Adrenal gland (tissue), 12 donors: ENCODE results near the gene TMEM8B. TPM values are rescaled to one million over a fixed set of nuclear protein-coding genes. Genes with fewer than 3 reads are reported as not detected.

ENCODE experiments used
- DNase-seq, 7 donors: peaks; one replicate each; pipeline ENCODE4 v3.0.0-alpha.2; 2019 to 2020
- H3K27ac ChIP-seq, 5 donors: fragments of 200-600 bp; sonication (generic) in 4 of 5; 1 replicate in 3 of 5; 2 replicates in 2 of 5; pipeline versions ENCODE4 v1.5.1 to v1.8.0; 2016 to 2020; ENCODE audit warnings: mild to moderate bottlenecking in 1 of 5
- H3K27me3 ChIP-seq: fragments of 200-600 bp; 2 replicates; pipeline ENCODE4 v1.8.0; 2021
- H3K36me3 ChIP-seq, 2 donors: fragments of 200-600 bp; replicated peaks in 1 of 2; 1 replicate in 1 of 2; 2 replicates in 1 of 2; pipeline versions ENCODE4 v1.5.1 to v1.8.0; 2018 to 2022
- H3K4me1 ChIP-seq, 2 donors: fragments of 200-600 bp; replicated peaks in 1 of 2; 1 replicate in 1 of 2; 2 replicates in 1 of 2; pipeline versions ENCODE4 v1.5.1 to v1.8.0; 2018 to 2021
- H3K4me3 ChIP-seq, 4 donors: fragments of 200-600 bp; sonication (generic) in 3 of 4; one replicate each; pipeline ENCODE4 v1.5.1; 2016 to 2018
- H3K9me3 ChIP-seq, 3 donors: fragments of 200-600 bp; sonication (generic) in 1 of 3; replicated peaks in 1 of 3; 1 replicate in 2 of 3; 2 replicates in 1 of 3; pipeline versions ENCODE4 v1.5.1 to v1.8.0; 2016 to 2021
- POLR2A ChIP-seq, 2 donors: fragments of 450-650 bp; IDR thresholded peaks; one replicate each; pipeline ENCODE4 v1.6.1; 2017; ENCODE audit warnings: antibody characterized with exemption in 2 of 2, mild to moderate bottlenecking in 2 of 2, moderate library complexity in 1 of 2
- WGBS, 4 donors: extraction: QIAGEN DNeasy Blood & Tissue Kit in 2 of 4; methylation state at CpG; one replicate each; pipeline versions ENCODE4 v1.1.5 to v1.1.7; 2013 to 2017; 5-methylcytosine and 5-hydroxymethylcytosine counted together
- intact Hi-C, 2 donors: fragments of 100-400 bp; cut with DNase I; formaldehyde crosslinking; loops; one replicate each; pipeline versions ENCODE4 v1.14.1 to v1.15.0; 2022 to 2023
- polyA plus RNA-seq, 3 donors: library from polyadenylated mRNA; stranded (reverse); fragments of 200-250 nt in 2 of 3; fragments of 350-450 nt in 1 of 3; fragmentation: Illumina TruSeq in 1 of 3; extraction: RNeasy Lipid Tissue Mini Kit (QIAGEN cat#74804) in 1 of 3; gene quantifications; one replicate each; pipeline ENCODE4 v1.2.3, GENCODE V29; 2013 to 2014
- total RNA-seq, 9 donors: library from RNA; depleted of rRNA in 4 of 9; stranded (reverse); fragments of >200 nt in 4 of 9; fragments of 120-200 nt in 1 of 9; fragmentation: NEBNext Ultra II Directional in 1 of 9; extraction: Animal tissue kit (Norgen Biotek cat#: 25700) in 1 of 9; gene quantifications; one replicate each; pipeline versions ENCODE4 v1.1.0 to v1.2.4, GENCODE V29; 2013 to 2023
- TF ChIP-seq, protein P1 (sequence below), 6 experiments: fragments of 450-650 bp in 4 of 6; fragments of 200-600 bp in 2 of 6; sonication (generic) in 1 of 6; IDR thresholded peaks; 1 replicate in 5 of 6; 2 replicates in 1 of 6; pipeline versions ENCODE4 v1.5.1 to v1.8.0; 2016 to 2021; ENCODE audit warnings: antibody characterized with exemption in 6 of 6, mild to moderate bottlenecking in 2 of 6, moderate library complexity in 1 of 6
- donor health status: healthy with polysubstance abuse.
- donor health status: Bipolar disorder and iron deficiency.
- donor health status: DM: yes; HTN: yes; CAD: no.
- donor health status: DM: no; HTN: no; CAD: no.
- donor health status: DM: no; HTN: no; CAD: no.
- donor health status: DM: yes; HTN: yes; CAD: no.

TMEM8B gene
- total and polyA plus RNA-seq, 12 donors = 5.5 to 43.6 (median 19.8) TPM

DNA sequence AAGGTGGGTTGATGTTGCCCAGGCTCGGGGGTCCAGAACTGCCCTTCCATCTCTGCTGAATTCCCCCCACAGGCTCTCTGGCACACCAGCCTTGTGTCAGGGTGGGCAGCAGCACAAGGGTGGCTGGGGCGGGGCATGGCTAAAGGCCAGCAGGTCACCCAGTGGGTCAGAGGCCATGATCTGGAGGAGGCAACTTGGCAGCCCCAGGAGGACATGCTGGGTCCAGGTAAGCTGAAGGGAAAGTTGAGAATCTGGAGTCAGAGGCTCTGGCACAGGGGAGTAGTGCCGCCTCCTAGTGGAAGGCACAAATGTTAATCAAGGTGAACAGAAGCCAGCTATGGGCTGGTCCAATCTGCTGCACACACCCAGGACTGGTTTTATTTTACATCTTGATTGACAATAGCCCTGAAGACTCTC lies 6.2 kb downstream of the TMEM8B start:
- H3K9me3 ChIP-seq = no peaks in the 10 kb centered on the region
- peaks cover 21 to 27% of the 10 kb centered on the region in 2 donors for H3K4me1 ChIP-seq
- no peaks in the 10 kb centered on the region for H3K27me3 ChIP-seq
- intact Hi-C loops = no loop called here
- H3K36me3 ChIP-seq = no peaks in the 10 kb centered on the region
- no peak for DNase-seq
- 93 to 100% (median 97%) methylated on average over 2 to 3 of the region's 3 CpGs for WGBS, 4 donors
- H3K27ac ChIP-seq = no peak overlapping the region
- TF ChIP-seq, protein P1, sequence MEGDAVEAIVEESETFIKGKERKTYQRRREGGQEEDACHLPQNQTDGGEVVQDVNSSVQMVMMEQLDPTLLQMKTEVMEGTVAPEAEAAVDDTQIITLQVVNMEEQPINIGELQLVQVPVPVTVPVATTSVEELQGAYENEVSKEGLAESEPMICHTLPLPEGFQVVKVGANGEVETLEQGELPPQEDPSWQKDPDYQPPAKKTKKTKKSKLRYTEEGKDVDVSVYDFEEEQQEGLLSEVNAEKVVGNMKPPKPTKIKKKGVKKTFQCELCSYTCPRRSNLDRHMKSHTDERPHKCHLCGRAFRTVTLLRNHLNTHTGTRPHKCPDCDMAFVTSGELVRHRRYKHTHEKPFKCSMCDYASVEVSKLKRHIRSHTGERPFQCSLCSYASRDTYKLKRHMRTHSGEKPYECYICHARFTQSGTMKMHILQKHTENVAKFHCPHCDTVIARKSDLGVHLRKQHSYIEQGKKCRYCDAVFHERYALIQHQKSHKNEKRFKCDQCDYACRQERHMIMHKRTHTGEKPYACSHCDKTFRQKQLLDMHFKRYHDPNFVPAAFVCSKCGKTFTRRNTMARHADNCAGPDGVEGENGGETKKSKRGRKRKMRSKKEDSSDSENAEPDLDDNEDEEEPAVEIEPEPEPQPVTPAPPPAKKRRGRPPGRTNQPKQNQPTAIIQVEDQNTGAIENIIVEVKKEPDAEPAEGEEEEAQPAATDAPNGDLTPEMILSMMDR (IDR thresholded peaks at IDR 0.05) = no peak
- TF ChIP-seq POLR2A (IDR thresholded peaks at IDR 0.05) = no peak
- no peak overlapping the region for H3K4me3 ChIP-seq

DNA sequence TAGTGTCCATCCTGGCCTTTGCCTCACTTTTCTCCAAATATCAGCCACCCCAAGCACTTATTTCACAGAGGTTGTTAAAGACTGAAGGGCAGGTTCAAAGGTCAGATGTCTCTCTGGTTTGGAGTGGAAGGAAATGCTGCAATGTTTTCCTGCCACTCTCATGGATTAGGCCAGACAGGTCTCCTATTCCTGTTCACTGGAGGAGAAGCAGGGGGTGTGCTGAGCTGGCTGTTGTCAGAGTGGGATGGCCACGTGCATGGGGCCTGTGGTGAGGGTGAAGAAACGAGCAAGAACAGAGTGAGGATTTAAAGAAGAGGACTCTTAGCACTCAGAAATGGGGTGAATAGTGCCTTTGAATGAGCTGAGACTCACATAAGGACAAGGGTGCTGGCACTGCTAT lies 6.7 kb downstream of the TMEM8B start:
- Histone ChIP-seq H3K27ac (no peak overlapping the region), H3K4me3 (no peak overlapping the region), H3K9me3 (no peaks in the 10 kb centered on the region), H3K4me1 (peaks cover 21 to 22% of the 10 kb centered on the region in 2 donors), H3K36me3 (no peaks in the 10 kb centered on the region), H3K27me3 (no peaks in the 10 kb centered on the region)
- 76 to 90% (median 84%) methylated on average over 2 of the region's 2 CpGs for WGBS, 4 donors
- intact Hi-C loops = no loop called here
- no peak for DNase-seq
- TF ChIP-seq, protein P1 (IDR thresholded peaks at IDR 0.05) = no peak
- TF ChIP-seq POLR2A (IDR thresholded peaks at IDR 0.05) = no peak

DNA sequence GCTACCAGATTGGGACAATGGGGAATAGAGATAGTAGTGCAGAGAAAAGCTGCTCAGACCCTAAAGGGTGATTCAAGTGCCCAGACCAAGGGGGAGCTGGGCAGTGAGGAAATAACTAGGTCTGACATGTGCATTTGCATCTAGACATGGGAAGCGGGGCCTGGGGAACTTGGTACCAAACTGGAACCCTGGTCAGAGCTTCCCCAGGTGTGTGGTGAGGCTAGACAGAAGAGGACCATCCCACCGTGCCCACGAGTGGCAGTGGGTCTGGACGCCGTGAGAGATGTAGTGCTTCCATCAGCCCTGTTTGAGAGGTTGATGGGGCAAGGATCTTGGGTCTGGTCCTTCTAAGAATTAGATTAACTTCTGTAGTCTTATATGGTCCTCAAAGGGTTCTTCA lies 7.6 kb downstream of the TMEM8B start:
- no peak overlapping the region for H3K27ac ChIP-seq
- TF ChIP-seq POLR2A (IDR thresholded peaks at IDR 0.05) = no peak
- TF ChIP-seq, protein P1 (IDR thresholded peaks at IDR 0.05) = no peak
- H3K4me1 ChIP-seq = peaks cover 21 to 22% of the 10 kb centered on the region in 2 donors
- no peak for DNase-seq
- H3K36me3 ChIP-seq = no peaks in the 10 kb centered on the region
- H3K27me3 ChIP-seq = no peaks in the 10 kb centered on the region
- WGBS, 4 donors = 95 to 99% (median 96%) methylated on average over 5 of the region's 5 CpGs
- H3K9me3 ChIP-seq = no peaks in the 10 kb centered on the region
- no peak overlapping the region for H3K4me3 ChIP-seq
- intact Hi-C loops = no loop called here

DNA sequence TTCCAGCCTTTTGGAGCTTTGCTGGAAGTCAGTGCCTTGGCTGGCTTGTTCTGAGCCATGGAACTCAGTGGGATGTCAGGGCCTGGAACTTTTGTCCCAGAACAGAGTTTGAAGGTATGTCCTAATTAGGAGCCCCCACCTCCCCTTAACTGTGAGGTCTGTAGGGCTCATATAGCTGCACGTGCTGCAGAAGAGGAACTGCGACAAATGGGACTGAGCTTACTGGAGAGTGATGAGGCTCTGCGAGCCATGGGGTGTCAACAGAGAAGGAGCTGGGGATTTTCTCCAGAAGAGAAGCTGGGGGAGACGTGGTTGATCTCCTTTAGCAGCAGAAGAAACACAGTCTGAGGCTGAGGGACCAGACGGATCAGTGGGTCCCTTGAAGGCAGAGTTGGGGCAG lies 10.9 kb downstream of the TMEM8B start:
- WGBS, 4 donors = 90 to 96% (median 91%) methylated on average over 4 to 5 of the region's 5 CpGs
- H3K27ac ChIP-seq = no peak overlapping the region
- no peak for TF ChIP-seq POLR2A (IDR thresholded peaks at IDR 0.05)
- H3K27me3 ChIP-seq = no peaks in the 10 kb centered on the region
- no peaks in the 10 kb centered on the region for H3K9me3 ChIP-seq
- intact Hi-C loops = no loop called here
- no peak overlapping the region for H3K4me3 ChIP-seq
- no peaks in the 10 kb centered on the region for H3K36me3 ChIP-seq
- DNase-seq = no peak
- H3K4me1 ChIP-seq = peaks cover 4 to 16% of the 10 kb centered on the region in 2 donors

DNA sequence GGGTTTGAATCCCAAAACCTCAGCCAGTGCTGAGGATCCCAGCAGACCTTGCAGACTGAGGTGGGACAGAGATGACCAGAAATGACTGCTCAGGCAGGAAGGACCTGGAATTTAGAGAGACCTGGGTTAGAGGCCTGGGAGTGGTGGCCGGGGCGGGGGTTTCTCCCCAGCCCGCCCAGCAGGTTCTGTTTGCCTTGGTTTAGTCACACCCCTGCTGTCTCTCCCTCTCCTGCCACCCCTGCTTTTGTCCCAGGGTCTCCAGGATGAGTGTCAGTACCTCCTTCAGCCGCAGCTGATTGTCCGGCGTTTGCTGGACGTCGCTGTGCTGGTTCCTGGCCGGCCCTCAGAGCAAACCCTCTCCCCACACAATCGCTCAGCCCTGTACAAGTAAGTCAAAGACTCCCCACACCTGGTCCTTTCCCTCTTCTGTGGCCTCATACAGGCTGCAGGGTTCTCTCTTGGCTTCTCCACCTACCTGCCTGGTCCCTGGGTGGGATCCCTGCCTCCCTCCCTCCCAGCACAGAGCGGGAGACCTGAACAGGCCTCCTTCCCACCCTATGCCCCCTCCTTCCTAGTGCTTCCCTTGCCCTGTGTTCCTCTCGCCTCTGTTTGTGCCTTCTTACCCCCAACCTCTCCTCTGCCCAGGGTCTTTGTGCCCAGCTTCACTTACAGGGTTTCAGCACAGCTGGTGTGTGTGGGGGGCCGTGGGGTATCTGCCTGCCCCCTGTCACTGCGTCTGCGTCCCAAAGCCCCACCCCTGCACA lies 12.0 kb downstream of the TMEM8B start:
- no peak overlapping the region for H3K4me3 ChIP-seq
- no peak overlapping the region for H3K27ac ChIP-seq
- TF ChIP-seq, protein P1 (IDR thresholded peaks at IDR 0.05) = no peak
- intact Hi-C loops = no loop called here
- peaks cover 12 to 25% of the 10 kb centered on the region in 2 donors for H3K4me1 ChIP-seq
- no peaks in the 10 kb centered on the region for H3K9me3 ChIP-seq
- no peaks in the 10 kb centered on the region for H3K27me3 ChIP-seq
- no peaks in the 10 kb centered on the region for H3K36me3 ChIP-seq
- no peak for DNase-seq
- WGBS, 4 donors = 95 to 98% (median 95%) methylated on average over 14 to 15 of the region's 15 CpGs
